Loucy (cell line): ENCODE data around the gene FOXQ1.

Experiments used
- H2AFZ ChIP-seq: fragments of 200-600 bp; sonication (generic); 2 replicates; pipeline ENCODE4 v1.6.0; 2016; ENCODE audit warnings: antibody characterized with exemption, mild to moderate bottlenecking, low read length, moderate library complexity
- H3F3A ChIP-seq: fragments of 200-600 bp; 2 replicates; pipeline ENCODE4 v1.6.0; 2016; ENCODE audit warnings: antibody characterized with exemption, low read depth, mild to moderate bottlenecking
- H3K27me3 ChIP-seq: fragments of 200-600 bp; sonication (generic); 2 replicates; pipeline ENCODE4 v1.6.1; 2014; ENCODE audit warnings: low read length, mild to moderate bottlenecking; ENCODE audit not compliant: insufficient read depth, poor library complexity, severe bottlenecking
- H3K36me3 ChIP-seq: fragments of 200-600 bp; sonication (generic); 2 replicates; pipeline ENCODE4 v1.6.1; 2016; ENCODE audit warnings: low read length; ENCODE audit not compliant: insufficient read depth
- H3K4me1 ChIP-seq: fragments of 200-600 bp; sonication (generic); 2 replicates; pipeline ENCODE4 v1.5.1; 2014; ENCODE audit warnings: low read length, mild to moderate bottlenecking; ENCODE audit not compliant: insufficient read depth, poor library complexity, severe bottlenecking
- H3K4me2 ChIP-seq: fragments of 200-600 bp; sonication (generic); 2 replicates; pipeline ENCODE4 v1.6.0; 2014; ENCODE audit warnings: antibody characterized with exemption, low read length, low read depth, mild to moderate bottlenecking; ENCODE audit not compliant: poor library complexity, severe bottlenecking
- H3K4me3 ChIP-seq: fragments of 200-600 bp; sonication (generic); 2 replicates; pipeline ENCODE4 v1.5.1; 2014; ENCODE audit warnings: low read length, mild to moderate bottlenecking, mixed read lengths; ENCODE audit not compliant: poor library complexity, severe bottlenecking
- H3K79me2 ChIP-seq: fragments of 200-600 bp; sonication (generic); 2 replicates; pipeline ENCODE4 v1.6.1; 2014; ENCODE audit warnings: low read length; ENCODE audit not compliant: insufficient read depth
- H3K9ac ChIP-seq: fragments of 200-600 bp; sonication (generic); 2 replicates; pipeline ENCODE4 v1.6.0; 2014; ENCODE audit warnings: mild to moderate bottlenecking, low read depth, low read length, moderate library complexity; ENCODE audit not compliant: poor library complexity, severe bottlenecking
- H3K9me2 ChIP-seq: fragments of 200-600 bp; sonication (generic); replicated peaks from 2 replicates; pipeline ENCODE4 v1.6.1; 2016; ENCODE audit warnings: low read depth, low read length, mixed read lengths
- H3K9me3 ChIP-seq: fragments of 200-600 bp; sonication (generic); 2 replicates; pipeline ENCODE4 v1.6.1; 2014; ENCODE audit warnings: mild to moderate bottlenecking, antibody characterized with exemption, low read length, low read depth; ENCODE audit not compliant: insufficient read depth
- H4K20me1 ChIP-seq: fragments of 200-600 bp; sonication (generic); 2 replicates; pipeline ENCODE4 v1.6.0; 2014; ENCODE audit warnings: antibody characterized with exemption, low read length, mild to moderate bottlenecking; ENCODE audit not compliant: insufficient read depth, poor library complexity, severe bottlenecking
- EZH2phosphoT487 ChIP-seq: fragments of 200-600 bp; IDR thresholded peaks from 2 replicates; pipeline ENCODE4 v1.6.1; 2018; ENCODE audit warnings: antibody characterized with exemption, mild to moderate bottlenecking, moderate library complexity, borderline replicate concordance
- TF ChIP-seq, protein P1 (sequence below): fragments of 200-600 bp; sonication (generic); conservative IDR thresholded peaks from 2 replicates; pipeline ENCODE4 v1.5.1; 2014; ENCODE audit warnings: mild to moderate bottlenecking, antibody characterized with exemption, low read length

FOXQ1 gene

GRCh38 chr6:1312203-1312472 lies 240 bp downstream of the FOXQ1 start:
- Histone ChIP-seq H3K79me2 (no peaks in the 10 kb centered on the region), H3K36me3 (no peaks in the 10 kb centered on the region), H3K27me3 (no peaks in the 10 kb centered on the region), H3F3A (no peaks in the 10 kb centered on the region), H3K4me1 (no peaks in the 10 kb centered on the region), H4K20me1 (no peaks in the 10 kb centered on the region), H3K9me3 (no peaks in the 10 kb centered on the region), H2AFZ (no peak overlapping the region), H3K4me2 (no peak overlapping the region), H3K9me2 (no peaks in the 10 kb centered on the region), H3K9ac (no peak overlapping the region), H3K4me3 (no peak overlapping the region)
- TF ChIP-seq, protein P1, sequence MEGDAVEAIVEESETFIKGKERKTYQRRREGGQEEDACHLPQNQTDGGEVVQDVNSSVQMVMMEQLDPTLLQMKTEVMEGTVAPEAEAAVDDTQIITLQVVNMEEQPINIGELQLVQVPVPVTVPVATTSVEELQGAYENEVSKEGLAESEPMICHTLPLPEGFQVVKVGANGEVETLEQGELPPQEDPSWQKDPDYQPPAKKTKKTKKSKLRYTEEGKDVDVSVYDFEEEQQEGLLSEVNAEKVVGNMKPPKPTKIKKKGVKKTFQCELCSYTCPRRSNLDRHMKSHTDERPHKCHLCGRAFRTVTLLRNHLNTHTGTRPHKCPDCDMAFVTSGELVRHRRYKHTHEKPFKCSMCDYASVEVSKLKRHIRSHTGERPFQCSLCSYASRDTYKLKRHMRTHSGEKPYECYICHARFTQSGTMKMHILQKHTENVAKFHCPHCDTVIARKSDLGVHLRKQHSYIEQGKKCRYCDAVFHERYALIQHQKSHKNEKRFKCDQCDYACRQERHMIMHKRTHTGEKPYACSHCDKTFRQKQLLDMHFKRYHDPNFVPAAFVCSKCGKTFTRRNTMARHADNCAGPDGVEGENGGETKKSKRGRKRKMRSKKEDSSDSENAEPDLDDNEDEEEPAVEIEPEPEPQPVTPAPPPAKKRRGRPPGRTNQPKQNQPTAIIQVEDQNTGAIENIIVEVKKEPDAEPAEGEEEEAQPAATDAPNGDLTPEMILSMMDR, result no peak
- TF ChIP-seq EZH2phosphoT487, result no peak

- no peaks in the 10 kb centered on the region for H3K27me3 ChIP-seq
- no peaks in the 10 kb centered on the region for H3K9me2 ChIP-seq
- no peak overlapping the region for H3K9ac ChIP-seq
- no peaks in the 10 kb centered on the region for H3K36me3 ChIP-seq
- no peaks in the 10 kb centered on the region for H3F3A ChIP-seq
- H2AFZ ChIP-seq, result no peak overlapping the region
- no peaks in the 10 kb centered on the region for H3K9me3 ChIP-seq
- no peaks in the 10 kb centered on the region for H3K79me2 ChIP-seq
- H3K4me1 ChIP-seq, result no peaks in the 10 kb centered on the region
- H3K4me3 ChIP-seq, result no peak overlapping the region
- no peak overlapping the region for H3K4me2 ChIP-seq
- TF ChIP-seq EZH2phosphoT487, result no peak
- TF ChIP-seq, protein P1, result no peak
- H4K20me1 ChIP-seq, result no peaks in the 10 kb centered on the region
Observed at GRCh38 chr6:1312473-1313367, 822 bp downstream of the FOXQ1 start.

DNA sequence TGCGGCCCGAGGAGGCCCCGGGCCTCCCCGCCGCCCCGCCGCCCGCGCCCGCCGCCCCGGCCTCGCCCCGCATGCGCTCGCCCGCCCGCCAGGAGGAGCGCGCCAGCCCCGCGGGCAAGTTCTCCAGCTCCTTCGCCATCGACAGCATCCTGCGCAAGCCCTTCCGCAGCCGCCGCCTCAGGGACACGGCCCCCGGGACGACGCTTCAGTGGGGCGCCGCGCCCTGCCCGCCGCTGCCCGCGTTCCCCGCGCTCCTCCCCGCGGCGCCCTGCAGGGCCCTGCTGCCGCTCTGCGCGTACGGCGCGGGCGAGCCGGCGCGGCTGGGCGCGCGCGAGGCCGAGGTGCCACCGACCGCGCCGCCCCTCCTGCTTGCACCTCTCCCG lies 1.5 kb downstream of the FOXQ1 start:
- Histone ChIP-seq H3K9me3 (no peaks in the 10 kb centered on the region), H3K4me3 (no peak overlapping the region), H3K79me2 (no peaks in the 10 kb centered on the region), H3K9me2 (no peaks in the 10 kb centered on the region), H3K4me1 (no peaks in the 10 kb centered on the region), H3K9ac (no peak overlapping the region), H3K27me3 (no peaks in the 10 kb centered on the region), H3K4me2 (no peak overlapping the region), H4K20me1 (no peaks in the 10 kb centered on the region), H2AFZ (no peak overlapping the region), H3F3A (no peaks in the 10 kb centered on the region), H3K36me3 (no peaks in the 10 kb centered on the region)
- TF ChIP-seq, protein P1, result no peak
- TF ChIP-seq EZH2phosphoT487, result no peak
